ENCODE measurements around the gene ST8SIA2. TPM values are rescaled to one million over a fixed set of nuclear protein-coding genes. Genes with fewer than 3 reads are reported as not detected.

Gene ST8SIA2
- total and polyA plus RNA-seq, 12 donors = 0.07 to 0.83 (median 0.34) TPM; not detected in 5

DNA sequence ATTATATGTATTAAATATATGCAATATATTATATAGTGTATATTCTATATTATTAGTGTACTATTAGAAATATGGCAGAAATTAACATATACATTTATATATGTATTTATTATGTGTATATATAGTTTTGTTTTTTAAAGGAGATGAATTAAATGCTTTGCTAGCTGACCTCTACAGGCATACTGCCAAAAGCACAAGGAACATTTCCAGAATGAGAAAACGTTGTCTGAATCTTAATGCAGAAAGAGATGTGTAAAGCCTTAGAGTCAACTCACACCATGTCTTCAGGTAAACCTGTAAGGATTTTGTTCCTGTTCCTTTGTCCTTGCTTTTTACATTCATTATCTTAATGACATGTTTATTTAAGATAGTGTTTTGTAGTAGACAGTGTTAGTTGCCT lies 111.9 kb downstream of the ST8SIA2 start:
- no peaks in the 10 kb centered on the region for H3K27me3 ChIP-seq
- no peaks in the 10 kb centered on the region for H3K36me3 ChIP-seq (replicated peaks in 1 of 2)
- no peak overlapping the region for H3K27ac ChIP-seq
- intact Hi-C loops (cut with DNase I) = no loop called here
- no peak for DNase-seq
- TF ChIP-seq POLR2A (IDR thresholded peaks at IDR 0.05) = no peak
- TF ChIP-seq, protein P1, sequence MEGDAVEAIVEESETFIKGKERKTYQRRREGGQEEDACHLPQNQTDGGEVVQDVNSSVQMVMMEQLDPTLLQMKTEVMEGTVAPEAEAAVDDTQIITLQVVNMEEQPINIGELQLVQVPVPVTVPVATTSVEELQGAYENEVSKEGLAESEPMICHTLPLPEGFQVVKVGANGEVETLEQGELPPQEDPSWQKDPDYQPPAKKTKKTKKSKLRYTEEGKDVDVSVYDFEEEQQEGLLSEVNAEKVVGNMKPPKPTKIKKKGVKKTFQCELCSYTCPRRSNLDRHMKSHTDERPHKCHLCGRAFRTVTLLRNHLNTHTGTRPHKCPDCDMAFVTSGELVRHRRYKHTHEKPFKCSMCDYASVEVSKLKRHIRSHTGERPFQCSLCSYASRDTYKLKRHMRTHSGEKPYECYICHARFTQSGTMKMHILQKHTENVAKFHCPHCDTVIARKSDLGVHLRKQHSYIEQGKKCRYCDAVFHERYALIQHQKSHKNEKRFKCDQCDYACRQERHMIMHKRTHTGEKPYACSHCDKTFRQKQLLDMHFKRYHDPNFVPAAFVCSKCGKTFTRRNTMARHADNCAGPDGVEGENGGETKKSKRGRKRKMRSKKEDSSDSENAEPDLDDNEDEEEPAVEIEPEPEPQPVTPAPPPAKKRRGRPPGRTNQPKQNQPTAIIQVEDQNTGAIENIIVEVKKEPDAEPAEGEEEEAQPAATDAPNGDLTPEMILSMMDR (IDR thresholded peaks at IDR 0.05) = no peak
- no peaks in the 10 kb centered on the region for H3K4me1 ChIP-seq (replicated peaks in 1 of 2)
- H3K9me3 ChIP-seq (replicated peaks in 1 of 3) = peaks cover 0 to 9% (median 0%) of the 10 kb centered on the region in 3 donors
- H3K4me3 ChIP-seq = no peak overlapping the region
- WGBS, 4 donors = 16 to 26% (median 21%) methylated on average over 1 of the region's 1 CpG

DNA sequence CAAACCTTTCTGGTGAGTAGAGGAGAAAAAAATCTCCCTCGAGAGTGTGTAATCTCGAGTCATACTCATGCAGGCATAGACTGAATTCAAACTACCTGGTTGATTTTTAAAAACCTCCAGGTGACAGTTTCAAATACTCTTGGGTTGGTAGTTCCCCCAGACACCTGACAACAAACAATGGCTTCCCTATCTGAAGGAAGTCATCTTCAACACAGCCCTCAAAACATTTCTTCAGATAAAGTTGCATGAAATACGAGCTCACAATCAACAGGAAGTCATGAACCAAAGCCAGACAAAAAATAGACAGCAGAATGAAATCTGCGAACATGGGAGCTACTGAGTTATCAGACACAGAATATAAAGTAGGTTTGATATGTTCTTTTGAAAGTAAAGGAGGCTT lies 112.8 kb downstream of the ST8SIA2 start:
- 59 to 72% (median 65%) methylated on average over 4 of the region's 4 CpGs for WGBS, 4 donors

DNA sequence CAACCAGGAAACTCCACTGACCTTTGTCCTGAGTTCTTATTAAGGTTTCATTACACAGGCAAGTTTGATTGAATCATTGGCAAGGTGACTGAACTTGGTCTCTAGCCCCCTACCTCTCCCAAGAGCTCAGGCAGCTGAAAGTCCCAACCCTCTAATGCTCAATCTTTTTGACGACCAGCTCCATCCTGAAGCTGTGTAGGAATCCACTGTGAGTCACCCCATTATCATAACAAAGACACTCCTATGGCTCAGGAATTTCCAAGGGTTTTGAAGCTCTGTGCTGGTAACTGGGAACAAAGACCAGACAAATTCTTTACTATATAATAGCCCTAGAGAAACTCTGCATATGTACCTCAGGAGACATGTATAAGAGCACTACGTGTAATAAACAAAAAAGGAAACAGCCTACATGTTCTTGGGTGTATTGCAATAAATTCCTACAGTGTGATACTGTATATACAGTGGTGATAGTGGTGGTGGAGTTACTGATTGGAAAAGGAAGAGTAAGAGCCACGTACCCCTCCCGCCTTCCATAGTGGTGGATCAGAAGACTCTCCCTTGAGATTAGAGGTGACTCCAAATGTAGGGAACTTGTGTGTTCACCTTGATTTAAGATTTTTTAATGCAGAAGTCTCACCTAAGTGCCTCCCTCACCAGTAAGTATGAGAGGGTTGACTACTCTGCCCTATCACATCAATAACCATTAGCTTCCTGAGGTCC lies 116.6 kb downstream of the ST8SIA2 start:
- H3K4me1 ChIP-seq (replicated peaks in 1 of 2) = no peaks in the 10 kb centered on the region
- H3K27ac ChIP-seq = no peak overlapping the region
- no peak for TF ChIP-seq POLR2A (IDR thresholded peaks at IDR 0.05)
- TF ChIP-seq, protein P1 (IDR thresholded peaks at IDR 0.05) = no peak
- no peak overlapping the region for H3K4me3 ChIP-seq
- intact Hi-C loops (cut with DNase I) = no loop called here
- H3K9me3 ChIP-seq (replicated peaks in 1 of 3) = peaks cover 0 to 9% (median 0%) of the 10 kb centered on the region in 3 donors
- H3K36me3 ChIP-seq (replicated peaks in 1 of 2) = no peaks in the 10 kb centered on the region
- WGBS, 4 donors = 59 to 70% (median 64%) methylated on average over 4 of the region's 4 CpGs
- H3K27me3 ChIP-seq = no peaks in the 10 kb centered on the region
- no peak for DNase-seq

More for the DNA sequence above, 112.8 kb downstream of the ST8SIA2 start:
- no peaks in the 10 kb centered on the region for H3K4me1 ChIP-seq (replicated peaks in 1 of 2)
- TF ChIP-seq POLR2A (IDR thresholded peaks at IDR 0.05) = no peak
- TF ChIP-seq, protein P1 (IDR thresholded peaks at IDR 0.05) = no peak
- peaks cover 0 to 9% (median 0%) of the 10 kb centered on the region in 3 donors for H3K9me3 ChIP-seq (replicated peaks in 1 of 3)
- no peaks in the 10 kb centered on the region for H3K27me3 ChIP-seq
- no peak overlapping the region for H3K27ac ChIP-seq
- no peak overlapping the region for H3K4me3 ChIP-seq
- intact Hi-C loops (cut with DNase I) = no loop called here
- H3K36me3 ChIP-seq (replicated peaks in 1 of 2) = no peaks in the 10 kb centered on the region
- DNase-seq = no peak

Small RNAs within 50 kb of the gene (small RNA-seq; reads per million reads assigned to genes)
- gene RF01233 = 0 reads per million in 2 donors

Data from adrenal gland (tissue), 12 donors.